HG03571 (cell line): ENCODE data around the gene TFAM.
"Not testable (repeated sequence)": the region's sequence is repeated elsewhere in the genome, so short reads cannot be mapped to it uniquely, and the experiment has no call there.

Experiments
- ATAC-seq: cut with Tn5 transposase; IDR thresholded peaks from one replicate; pipeline ENCODE4 v1.9.1; 2021; ENCODE audit not compliant: unreplicated experiment

TFAM gene

DNA sequence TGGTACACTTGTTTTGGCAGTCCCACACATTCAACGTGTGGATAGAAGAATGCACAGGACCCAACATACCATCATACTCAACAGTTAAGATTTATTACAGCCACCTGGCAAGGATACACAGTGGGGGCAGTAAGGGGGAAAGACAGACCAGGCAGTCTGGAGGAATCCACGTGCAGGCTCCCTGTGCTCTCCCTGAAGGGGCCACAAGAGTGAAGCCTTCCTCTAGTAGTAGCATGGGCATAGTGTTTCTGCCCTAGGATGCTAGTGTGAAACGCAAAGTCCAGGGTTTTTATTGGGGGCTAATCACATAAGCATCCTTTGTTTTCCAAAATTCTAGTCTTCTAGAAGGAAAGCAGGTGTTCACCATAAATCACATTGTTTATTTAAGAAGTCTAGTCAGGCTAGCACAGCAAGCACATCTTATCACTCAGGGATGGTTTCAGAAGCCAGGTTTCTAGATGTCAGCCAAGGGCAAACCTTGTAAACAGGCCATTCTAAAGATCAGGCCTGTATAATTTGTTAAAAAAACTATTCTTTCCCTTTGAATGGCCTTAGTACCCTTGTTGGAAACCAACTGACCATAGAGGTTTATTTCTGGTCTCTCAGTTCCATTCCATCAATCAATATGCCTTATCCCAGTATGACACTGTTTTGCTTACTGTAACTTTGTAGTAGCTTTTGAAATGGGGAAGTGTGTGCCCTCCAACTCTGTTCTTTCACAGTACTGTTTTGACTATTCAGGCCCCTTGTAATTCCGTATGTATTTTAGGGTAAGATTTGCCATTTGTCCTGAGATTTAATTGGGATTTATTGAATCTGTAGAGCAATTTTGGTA, 12.4 kb upstream of the TFAM start:
- peak; percentile 71 for ATAC-seq

DNA sequence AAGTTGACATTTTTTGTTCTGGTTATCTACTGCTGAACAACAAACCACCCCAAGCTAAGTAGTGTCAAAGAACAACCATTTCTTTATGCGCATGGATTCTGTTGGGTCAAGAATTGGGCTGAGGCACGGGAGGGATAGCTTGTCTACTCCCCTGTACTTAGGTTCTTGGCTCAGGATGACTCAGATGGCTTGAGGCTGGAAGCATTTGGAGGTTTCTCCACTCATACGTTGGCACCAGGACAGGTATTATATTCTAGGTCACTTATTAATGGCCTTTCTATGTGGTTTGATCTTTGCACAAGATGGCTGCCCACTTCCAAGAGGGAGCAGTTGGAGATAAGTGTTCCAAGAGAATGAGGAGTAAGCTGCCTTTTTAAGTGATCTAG, 11.8 kb upstream of the TFAM start:
- no peak for ATAC-seq

DNA sequence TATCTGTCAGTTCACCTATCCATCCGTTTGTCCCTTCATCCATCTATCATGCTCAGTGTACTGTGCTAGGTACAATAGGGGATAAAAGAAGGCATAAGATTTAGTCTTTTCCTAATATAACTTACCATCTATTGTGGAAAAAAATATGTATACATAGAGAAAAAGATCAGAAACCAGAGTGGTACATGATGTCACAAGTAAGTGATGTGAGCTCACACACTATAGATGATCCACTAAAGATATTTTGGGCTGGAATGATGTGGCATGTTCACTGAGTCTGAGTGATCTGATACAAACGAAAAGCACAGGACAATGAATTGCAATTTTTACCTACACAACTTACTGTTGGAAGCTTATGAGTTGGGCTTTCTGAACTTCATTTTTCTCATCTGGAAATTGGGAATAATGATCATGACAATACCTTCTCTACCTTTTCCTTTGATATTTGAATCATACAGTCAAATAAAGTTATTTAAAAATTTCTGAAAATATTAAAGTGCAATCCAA, 2.7 kb upstream of the TFAM start:
- ATAC-seq, result no peak

DNA sequence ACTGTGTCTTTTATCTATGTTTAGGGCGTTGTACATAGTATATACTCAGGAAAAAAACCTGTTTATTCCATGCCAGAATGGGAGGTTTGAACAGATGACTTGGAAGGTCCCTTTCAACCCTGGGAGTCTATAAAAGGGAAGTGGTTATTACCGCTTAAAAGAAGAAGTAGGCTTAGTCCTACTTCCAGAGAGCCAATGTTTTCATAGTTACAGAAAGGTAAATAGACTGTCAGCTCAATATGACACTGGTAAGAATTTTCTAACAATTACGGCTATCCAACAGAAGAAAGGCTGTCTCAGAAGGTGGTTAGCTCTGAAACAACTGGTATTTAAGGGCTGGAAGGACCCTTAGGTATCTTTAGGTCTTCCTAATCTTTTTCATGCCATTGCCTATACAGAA, 1.1 kb upstream of the TFAM start:
- peak; percentile 64 for ATAC-seq

- ATAC-seq, result no peak
Observed at GRCh38 chr10:58384544-58384998, 639 bp upstream of the TFAM start.

DNA sequence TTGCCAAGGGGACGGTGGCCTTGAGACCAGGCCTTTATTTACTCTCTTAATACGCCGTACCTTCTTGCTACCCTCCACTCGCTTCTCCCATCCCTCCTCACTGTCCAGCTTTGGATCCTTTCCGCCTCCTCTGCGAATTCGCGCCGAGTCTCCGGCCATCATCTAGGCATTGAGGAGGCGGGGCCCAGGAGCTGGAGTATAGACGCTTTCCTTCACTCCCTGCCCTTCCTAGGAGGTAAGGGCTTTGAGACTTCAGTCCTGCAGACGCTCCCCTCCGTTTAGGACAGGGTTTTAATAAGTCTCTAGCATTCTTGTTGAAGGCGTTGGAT, 538 bp downstream of the TFAM start:
- ATAC-seq, result peak; percentile 1

DNA sequence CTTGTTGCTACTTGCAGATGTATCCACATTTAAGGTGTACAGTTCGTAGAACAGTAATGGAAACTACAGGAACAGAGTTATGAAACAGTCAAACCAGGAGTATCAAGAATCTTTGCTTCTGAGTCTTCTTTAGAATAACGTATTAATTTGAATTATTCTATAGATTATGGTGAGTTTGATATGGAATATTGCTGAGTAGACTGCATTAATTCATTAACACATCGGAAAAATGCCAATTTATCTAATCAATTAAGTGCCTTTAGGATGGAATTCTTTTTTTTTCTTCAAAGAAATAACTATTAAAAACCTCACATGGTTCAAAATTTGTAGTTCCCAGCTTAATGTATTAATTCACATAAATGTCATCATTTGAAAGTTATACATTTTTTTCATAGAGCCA, 3.8 kb downstream of the TFAM start:
- ATAC-seq, result no peak

DNA sequence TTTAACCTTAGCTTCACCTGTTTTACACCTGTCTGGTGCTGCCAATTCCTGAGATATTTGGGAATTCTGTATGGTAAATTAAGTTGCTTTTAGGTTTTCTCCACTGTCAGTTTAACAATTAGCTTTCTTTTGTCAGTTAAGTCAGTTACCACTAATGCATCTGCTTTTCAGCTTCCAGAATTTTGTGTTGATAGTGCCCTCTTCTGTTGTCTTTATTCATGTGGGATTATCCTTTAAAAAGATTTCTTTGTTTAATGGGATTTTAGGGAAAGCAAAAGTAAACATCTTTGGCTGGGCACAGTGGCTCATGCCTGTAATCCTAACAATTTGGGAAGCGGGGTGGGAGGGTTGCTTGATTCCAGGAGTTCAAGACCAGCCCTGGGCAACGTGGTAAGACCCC, 8.1 kb downstream of the TFAM start:
- ATAC-seq, result no peak

DNA sequence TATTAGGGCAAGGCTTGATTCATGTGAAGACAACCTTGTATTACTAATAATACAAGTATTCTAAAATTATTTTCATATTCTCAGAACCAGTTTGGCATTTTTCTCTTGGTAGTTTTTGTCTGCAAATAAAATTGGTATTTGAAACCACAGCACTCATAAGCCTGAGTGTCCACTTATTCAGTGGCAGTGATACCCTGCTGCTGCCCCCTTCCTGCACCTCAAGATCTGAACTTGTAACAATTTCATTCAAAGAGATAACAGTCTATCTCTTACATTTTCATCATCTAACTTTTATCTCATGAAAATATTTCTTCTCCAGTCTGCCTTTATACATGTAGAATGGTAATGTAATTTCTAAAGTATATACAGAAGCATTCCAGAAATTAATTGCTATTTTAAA, 9.3 kb downstream of the TFAM start:
- ATAC-seq, result no peak

- no peak for ATAC-seq
Observed at GRCh38 chr10:58396057-58396456, 10.8 kb downstream of the TFAM start.

DNA sequence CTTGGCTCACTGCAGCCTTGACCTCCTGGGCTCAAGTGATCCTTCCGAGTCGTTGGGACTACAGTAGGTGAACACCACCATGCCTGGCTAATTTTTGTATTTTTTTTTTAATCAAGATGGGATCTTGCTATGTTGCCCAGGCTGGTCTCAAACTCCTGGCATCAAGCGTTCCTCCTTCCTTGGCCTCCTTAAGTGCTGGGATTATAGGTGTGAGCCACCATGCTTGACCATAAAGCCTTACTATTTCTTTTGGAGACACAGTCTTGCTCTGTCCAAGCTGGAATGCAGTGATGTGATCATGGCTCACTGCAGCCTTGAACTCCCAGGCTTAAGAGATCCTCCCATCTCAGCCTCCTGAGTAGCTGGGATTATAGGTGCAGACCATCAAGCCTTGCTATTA, 12.6 kb downstream of the TFAM start:
- no peak for ATAC-seq

GRCh38 chr10:58399410-58399809, 14.2 kb downstream of the TFAM start:
- no peak for ATAC-seq

- ATAC-seq, result no peak
Observed at GRCh38 chr10:58400609-58401008, 15.4 kb downstream of the TFAM start.

- no peak for ATAC-seq
Observed at GRCh38 chr10:58404001-58404400, 18.8 kb downstream of the TFAM start.

- ATAC-seq, result no peak
Observed at GRCh38 chr10:58409956-58410610, 24.9 kb downstream of the TFAM start.

DNA sequence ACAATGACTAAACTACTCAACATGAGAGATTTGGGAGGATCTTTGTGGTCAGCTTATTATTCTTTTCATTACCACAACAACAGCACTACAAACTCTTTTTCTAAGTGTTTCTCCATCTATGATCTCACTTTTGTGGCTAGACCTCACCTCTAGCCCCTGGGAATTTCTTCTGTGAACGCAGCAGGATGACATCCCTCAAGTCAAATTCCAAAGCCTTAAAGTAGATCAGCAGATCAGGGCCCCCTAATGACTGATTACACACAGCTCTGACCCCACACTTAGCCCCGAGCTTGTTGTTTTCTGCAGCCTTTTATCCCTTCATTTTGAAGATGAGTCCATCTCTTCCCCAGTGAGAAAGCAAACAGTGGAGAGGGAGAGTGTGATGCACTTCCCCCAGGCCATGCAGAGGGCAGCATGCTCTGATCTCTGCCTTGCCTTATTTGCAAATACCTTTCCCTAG, 27.3 kb downstream of the TFAM start:
- no peak for ATAC-seq

DNA sequence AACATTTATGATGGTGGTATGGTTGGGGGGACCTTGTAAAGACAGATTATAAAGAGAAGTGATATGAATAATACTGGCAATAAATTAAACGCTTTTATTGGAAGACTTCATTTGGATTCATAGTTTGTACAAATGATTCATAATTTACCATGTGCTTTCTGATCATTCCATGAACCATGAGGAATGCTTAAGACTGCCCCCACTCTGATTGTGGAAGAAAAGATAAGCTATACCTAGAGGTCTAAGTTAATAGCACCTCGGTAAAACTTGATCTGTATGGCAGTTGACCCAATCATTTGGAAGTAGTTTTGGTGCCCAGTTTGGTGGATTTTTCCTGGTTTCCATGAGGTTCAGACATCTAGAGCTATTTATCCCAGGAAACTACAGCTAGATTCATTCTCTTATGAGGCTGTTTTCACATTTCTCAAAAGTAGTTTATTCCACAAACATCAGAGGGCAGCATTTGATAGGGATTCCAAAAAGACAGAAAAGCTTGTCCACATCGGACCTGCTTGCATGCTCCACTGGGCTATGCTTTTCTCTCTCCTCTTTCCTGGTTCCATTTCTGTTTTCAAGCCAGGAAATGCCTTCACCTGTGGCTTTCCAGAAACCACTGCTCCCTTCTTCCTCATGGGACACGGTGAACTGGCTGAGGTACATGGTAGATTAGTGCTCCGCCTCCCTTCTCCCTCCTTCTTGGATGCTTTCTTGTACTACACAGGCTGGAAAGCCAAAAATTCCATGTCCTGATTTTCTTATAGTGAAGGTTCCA, 29.2 kb downstream of the TFAM start:
- ATAC-seq, result no peak

- no peak for ATAC-seq
Observed at GRCh38 chr10:58415757-58416156, 30.5 kb downstream of the TFAM start.

DNA sequence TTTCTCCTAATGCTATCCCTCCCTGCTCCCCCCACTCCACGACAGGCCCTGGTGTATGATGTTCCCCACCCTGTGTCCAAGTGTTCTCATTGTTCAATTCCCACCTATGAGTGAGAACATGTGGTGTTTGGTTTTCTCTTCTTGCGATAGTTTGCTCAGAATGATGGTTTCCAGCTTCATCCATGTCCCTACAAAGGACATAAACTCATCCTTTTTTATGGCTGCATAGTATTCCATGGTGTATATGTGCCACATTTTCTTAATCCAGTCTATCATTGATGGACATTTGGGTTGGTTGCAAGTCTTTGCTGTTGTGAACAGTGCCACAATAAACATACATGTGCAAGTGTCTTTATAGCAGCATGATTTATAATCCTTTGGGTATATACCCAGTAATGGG, 32.7 kb downstream of the TFAM start:
- not testable (repeated sequence) for ATAC-seq

- no peak for ATAC-seq
Observed at GRCh38 chr10:58424176-58424575, 39.0 kb downstream of the TFAM start.

GRCh38 chr10:58428436-58428835, 43.2 kb downstream of the TFAM start:
- ATAC-seq, result not testable (repeated sequence)

DNA sequence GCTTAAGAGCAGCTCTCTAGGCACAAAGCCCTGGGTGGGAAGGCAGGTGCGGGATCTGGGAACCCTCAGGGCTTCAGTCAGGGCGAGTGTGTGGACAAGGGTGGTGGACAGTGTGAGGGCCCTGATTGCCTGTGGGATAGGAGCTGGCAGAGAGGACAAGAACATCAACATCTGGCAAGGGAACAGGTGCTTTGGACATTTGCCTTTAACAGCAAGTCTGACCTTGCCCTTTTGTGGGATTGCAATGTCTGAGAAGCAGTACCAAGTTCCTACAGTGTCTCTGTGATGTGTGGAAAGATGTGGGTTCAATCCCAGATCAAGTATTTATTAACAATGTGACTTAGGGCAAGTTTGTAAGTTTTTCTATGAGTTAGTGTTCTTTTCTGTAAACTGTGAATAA, 46.7 kb downstream of the TFAM start:
- no peak for ATAC-seq
